HG03045 (cell line): ENCODE results near the gene PKIB.

Experiments
- ATAC-seq: cut with Tn5 transposase; IDR thresholded peaks from one replicate; pipeline ENCODE4 v1.9.1; 2021; ENCODE audit warnings: mild to moderate bottlenecking, moderate library complexity; ENCODE audit not compliant: unreplicated experiment

The PKIB gene

GRCh38 chr6:122663981-122664380 lies 53.8 kb downstream of the PKIB start:
- no peak for ATAC-seq

DNA sequence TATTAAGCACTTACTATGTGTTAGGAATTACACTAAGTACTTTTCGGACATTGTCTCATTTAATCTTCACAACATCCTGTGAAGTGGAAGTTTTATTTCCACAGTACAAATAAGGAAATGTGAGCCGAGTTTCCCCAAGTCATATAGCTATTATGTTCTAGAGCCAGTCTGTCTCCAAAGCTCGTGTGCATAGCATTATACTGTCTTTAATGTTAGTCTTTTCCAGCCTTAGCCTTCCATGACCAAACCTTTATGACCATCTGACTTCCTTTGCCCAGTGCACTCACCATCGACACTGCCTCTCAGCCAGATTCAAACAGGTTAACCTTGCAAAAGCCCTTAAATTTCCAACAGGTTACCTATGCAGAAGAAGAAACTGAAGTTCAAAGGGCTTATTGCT lies 55.7 kb downstream of the PKIB start:
- ATAC-seq, result no peak

- ATAC-seq, result no peak
Measured at GRCh38 chr6:122666418-122666817, 56.2 kb downstream of the PKIB start.

DNA sequence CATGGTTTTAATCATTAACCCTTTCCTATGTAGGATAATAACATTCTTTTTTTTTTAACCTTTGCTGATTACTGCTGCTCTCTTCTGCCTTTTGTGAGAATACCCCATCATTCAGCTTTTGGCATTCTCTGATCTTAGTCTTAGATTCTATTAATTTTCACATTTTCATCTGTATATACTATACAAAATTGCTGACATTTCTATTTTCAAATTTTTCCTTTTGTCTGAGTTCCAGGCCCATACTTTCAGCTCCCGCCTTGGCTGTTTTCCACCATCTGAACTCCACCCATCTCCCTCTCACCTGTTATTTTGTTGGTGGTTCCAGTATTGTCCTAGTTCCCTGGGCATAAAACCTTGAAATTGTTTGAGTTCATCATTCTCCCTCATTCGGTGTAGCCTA lies 59.2 kb downstream of the PKIB start:
- ATAC-seq, result no peak

DNA sequence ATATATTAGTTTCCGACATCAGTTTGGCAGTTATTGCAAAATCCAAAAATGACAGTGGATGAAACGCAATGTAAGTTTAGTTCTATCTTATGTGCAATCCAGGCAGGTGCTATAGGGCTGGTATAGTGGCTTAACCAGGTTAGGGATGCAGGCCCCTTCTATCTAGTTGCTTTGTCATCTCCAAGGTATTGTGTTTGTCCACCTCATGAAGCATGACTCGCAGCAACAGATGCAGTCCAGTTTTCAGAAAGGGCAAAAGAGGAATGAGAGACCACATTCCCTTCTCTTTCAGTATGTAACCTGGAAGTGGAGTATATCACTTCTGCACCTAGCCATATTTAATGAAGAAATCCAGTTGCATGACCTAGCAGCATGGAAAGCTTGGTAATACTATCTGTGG lies 59.7 kb downstream of the PKIB start:
- no peak for ATAC-seq

DNA sequence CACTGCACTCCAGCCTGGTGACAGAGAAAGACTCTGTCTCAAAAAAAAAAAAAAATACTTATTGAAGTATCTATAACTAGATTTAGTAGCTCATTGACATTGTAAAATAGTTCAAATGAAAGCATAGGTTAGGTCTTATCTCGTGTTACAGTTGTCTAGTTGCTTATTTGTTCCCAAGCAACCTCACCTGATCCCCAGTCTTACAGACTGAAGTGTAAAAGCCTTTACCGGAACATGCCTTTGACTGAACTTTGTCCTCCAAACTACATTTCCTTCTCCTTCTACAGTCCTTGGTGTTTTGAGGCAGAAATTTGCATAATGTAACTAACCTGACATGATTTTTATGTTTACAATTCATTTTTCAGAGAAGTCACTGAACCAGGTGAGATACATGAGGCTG lies 61.0 kb downstream of the PKIB start:
- no peak for ATAC-seq

- no peak for ATAC-seq
Measured at GRCh38 chr6:122673343-122673961, 63.2 kb downstream of the PKIB start.

GRCh38 chr6:122676146-122676545 lies 65.9 kb downstream of the PKIB start:
- no peak for ATAC-seq

GRCh38 chr6:122676688-122677087 lies 66.5 kb downstream of the PKIB start:
- ATAC-seq, result no peak

- no peak for ATAC-seq
Measured at GRCh38 chr6:122677406-122677805, 67.2 kb downstream of the PKIB start.

GRCh38 chr6:122678841-122679240 lies 68.6 kb downstream of the PKIB start:
- ATAC-seq, result no peak

DNA sequence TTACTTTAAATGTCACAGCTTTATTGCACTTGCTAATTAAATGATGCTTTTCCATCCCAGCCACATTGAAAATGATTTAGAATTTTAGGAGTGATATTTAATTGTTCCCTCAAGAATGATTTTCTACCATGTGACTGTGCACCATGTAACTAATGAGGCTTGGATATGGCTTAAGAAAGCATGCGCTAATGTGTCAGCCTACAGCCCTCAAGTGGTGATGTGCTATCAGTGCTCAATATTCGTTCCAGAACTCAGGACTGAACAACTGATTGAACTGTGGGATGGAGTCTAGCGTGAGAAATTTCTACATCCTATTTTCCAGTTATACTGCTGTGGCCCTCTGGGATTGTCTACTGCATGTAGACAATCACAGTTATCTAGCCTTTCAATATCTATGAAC lies 71.5 kb downstream of the PKIB start:
- no peak for ATAC-seq

DNA sequence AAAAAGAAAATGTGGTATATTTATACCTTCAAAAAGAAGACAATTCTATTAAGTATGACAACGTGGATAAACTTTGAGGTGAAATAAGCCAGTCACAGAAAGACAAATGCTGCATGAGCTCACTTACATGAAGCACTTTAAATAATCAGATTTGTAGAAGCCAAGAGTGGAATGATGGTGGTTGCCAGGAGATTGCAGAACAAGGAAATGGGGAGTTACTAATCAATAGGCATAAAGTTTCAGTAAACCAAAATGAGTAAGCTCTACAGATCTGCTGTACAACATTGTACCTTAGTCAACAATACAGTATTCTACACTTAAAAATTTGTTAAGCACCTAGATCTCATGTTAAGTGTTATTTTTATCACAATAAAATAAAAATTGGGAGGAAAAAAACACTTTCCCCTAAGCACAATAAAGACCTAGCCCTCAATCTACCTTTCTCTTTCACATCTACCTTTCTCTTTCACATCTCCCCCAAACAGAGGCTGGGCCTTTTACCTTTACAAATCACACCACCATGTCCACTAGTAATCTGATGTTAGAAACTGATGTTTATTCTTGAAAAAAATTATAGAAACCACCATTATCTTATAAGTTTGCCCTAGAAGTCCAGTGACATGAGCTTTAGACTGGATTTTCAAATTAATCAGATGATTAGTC lies 73.9 kb downstream of the PKIB start:
- no peak for ATAC-seq

GRCh38 chr6:122692175-122692598 lies 82.0 kb downstream of the PKIB start:
- no peak for ATAC-seq

- no peak for ATAC-seq
Measured at GRCh38 chr6:122692807-122693580, 82.8 kb downstream of the PKIB start.

GRCh38 chr6:122694075-122694474 lies 83.9 kb downstream of the PKIB start:
- no peak for ATAC-seq

- ATAC-seq, result no peak
Measured at GRCh38 chr6:122694602-122695001, 84.4 kb downstream of the PKIB start.

- no peak for ATAC-seq
Measured at GRCh38 chr6:122695188-122695587, 85.0 kb downstream of the PKIB start.

DNA sequence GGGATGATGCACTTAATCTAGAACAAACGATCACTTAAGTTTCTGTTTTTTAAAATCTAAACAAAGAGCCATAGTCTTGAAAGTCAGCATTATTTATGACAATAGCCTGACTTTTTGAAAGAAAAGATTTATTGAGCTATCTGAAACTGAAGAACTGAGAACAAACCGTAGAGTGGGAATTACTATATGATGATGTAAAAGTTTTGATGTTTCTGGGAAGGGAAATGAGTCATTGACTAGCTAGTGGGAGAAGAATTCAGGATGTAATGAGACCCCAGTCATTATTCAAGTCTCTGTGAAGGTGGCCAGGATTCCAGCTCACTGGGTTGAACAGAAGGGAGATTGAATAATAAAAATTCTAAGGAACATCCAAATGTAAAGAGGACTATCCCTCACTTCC lies 85.9 kb downstream of the PKIB start:
- ATAC-seq, result no peak

DNA sequence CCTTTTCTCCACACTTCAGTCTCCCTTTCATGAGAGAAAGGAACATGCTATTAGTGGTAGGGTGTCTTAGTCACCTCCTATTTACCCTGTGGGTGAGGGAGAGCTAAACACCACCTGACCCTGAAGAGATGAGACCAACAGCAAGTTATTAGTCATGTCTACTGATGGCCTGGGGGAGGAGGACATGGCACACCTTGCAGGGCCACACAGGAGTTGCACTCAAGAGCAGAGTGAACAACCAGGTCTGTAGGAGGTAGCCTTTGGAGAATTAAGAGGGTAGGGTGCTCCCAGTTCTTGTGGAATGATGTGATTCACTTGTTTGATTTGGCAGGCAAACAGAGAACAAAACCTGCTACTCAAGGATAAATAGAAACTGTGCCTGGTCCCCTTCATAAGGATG lies 86.6 kb downstream of the PKIB start:
- ATAC-seq, result no peak

DNA sequence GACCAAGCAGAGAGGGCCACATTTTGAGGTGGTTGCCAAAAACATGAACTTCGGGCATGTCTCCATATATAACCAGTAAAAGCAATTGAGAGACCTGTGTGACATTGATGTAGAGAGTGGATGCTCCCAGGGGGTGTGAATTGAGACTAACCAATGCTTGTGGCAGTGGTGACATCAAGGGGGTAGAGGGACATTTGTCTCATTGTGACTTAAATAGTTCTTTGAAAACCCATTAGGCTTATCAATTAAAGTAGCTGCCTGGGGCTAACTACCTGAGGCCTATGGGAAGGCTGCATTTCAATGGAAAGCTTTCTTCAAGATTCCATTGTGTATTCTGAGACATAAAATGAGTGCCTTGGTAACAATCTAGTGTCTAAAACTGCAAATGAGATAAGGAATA lies 87.3 kb downstream of the PKIB start:
- ATAC-seq, result no peak

GRCh38 chr6:122701666-122702065 lies 91.5 kb downstream of the PKIB start:
- no peak for ATAC-seq
